ENCODE data around the gene TTC3.
"Not testable (repeated sequence)": the region's sequence is repeated elsewhere in the genome, so short reads cannot be mapped to it uniquely, and the experiment has no call there.

Gene TTC3

DNA sequence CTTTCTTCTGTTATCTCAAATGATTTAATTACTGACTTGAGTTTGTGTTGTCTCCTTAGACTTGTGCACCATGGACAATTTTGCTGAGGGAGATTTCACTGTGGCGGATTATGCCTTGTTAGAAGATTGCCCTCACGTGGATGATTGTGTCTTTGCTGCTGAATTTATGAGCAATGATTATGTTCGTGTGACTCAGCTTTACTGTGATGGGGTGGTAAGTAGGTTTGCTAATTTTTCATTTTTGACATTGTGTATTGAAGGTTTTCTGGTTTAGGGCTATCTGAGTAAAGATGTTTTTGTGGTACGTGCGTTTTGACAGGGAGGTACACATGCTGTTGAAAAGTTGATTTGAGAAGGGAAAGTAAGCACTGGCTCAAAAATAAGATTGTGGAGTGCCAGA lies 14.1 kb downstream of the TTC3 start:
- in situ Hi-C loops (cut with MboI; ENCODE audit: low sequenced_read_pairs), result no loop called here

DNA sequence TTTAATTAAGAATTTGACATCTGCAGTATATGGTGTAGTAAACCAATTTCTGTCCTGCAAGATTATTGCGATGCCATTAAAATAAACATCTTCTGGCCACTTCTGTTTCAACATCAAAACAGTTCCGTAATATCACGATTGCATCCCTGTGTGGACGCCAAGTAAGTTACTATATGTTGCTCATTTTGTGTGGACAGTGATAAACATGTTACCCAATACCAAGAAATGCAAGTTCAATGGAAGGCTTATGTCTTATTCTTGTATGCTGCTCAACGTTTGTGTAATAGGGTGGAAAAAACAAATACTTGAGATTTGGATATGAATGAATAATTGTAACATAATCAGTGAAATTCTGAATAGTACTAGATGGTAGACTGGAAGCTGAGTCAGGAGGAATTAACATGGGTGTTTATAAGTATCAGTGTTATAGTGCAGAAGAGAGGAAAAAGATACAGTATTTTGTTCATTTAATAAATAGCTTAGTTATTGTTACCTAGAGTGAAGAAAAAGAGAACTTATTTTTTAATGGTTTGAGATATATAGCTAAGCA lies 15.2 kb downstream of the TTC3 start:
- in situ Hi-C loops (cut with MboI; ENCODE audit: low sequenced_read_pairs), result no loop called here

DNA sequence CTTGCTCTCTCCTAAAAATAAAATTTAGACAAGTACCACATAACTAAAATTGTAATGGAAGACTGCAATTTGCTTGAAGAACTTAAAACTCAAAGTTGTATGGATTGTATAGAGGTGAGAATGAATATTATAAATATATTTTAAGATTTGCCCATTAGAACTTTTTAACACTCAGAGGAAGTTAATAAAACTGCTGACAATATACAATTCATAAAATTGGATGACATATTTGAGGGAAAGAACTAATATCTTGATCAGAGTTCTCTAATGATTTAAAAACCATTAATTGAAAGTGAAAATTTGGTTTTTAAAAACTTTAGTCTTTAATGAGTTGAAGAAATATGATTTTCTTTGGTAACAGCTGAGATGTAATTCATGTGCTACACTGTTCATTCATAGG lies 20.9 kb downstream of the TTC3 start:
- in situ Hi-C loops (cut with MboI; ENCODE audit: low sequenced_read_pairs), result no loop called here

DNA sequence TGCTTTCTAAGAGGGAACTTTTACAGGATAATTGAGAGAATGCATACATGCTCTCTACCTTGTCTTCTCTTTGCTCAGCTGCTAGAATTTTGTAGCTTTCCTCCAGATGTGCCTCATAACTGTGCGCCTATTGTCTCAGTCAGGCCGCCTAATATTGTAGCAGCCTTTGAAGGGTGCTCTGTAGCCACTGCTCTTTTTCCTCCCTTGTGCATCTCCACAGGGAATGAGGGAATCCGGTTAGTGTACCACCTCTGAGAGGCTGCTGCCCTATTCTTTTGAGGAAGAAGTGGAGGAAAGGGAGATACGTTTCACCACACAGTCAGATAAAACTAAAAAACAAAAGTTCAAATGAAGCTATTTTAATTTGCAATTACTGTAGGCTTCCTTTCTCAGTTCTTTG lies 22.8 kb downstream of the TTC3 start:
- in situ Hi-C loops (cut with MboI; ENCODE audit: low sequenced_read_pairs), result no loop called here

DNA sequence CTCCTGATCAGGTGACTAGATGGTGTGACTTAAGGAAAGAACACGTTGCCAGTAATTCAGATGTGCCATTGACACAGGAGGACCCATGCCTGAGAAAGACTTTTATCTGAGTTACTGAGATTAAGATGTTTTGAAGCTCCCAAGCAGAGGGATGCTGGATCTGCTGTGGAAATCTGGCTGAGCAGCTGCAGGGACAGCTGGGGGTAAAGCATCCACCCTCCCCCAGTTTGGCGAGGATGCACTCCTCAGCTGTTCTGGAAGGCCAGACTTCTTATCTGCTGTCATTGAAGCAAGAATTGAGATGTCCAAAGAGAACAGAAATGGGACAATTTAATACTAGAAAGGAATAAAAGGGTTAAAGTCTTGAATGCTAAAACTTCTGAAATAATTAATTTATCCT lies 25.7 kb downstream of the TTC3 start:
- in situ Hi-C loops (cut with MboI; ENCODE audit: low sequenced_read_pairs), result no loop called here

DNA sequence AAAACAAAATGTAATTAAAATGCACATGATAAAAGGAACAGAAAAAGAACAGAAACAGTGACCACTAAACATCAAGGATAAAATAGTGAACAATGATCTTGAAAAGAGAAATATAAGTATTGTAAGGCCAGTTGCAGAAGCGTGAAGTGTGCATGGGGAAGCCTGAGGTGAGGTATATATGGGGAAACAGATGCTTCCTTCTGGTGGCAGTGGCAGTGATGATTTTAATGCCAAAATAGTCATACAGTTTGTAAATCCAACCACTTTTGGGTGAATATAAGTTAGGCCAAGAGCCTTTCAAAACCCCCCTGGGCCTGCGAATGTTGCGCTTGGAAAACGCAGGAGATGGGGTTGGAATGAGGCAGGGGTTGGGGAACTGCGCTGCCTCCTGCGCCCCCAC lies 27.3 kb downstream of the TTC3 start:
- in situ Hi-C loops (cut with MboI; ENCODE audit: low sequenced_read_pairs), result no loop called here

DNA sequence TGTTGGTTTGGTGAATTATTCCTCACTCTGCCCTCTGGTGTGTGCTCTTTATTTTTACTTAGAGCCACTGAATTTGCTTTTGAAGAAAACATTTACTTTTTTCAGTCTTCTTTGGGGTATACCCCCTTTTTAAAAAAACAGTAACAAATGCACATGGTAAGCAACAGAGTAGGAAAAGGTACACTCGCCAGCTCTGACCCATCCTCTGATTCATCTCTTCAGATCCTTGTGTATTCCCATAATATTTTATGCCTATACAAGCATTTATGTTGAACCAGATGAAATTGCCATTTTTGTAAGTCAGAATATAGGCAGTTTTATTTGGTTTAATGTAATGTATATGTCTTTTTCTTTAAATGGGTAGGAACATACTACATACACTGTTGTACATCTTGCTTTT lies 28.3 kb downstream of the TTC3 start:
- in situ Hi-C loops (cut with MboI; ENCODE audit: low sequenced_read_pairs), result no loop called here

DNA sequence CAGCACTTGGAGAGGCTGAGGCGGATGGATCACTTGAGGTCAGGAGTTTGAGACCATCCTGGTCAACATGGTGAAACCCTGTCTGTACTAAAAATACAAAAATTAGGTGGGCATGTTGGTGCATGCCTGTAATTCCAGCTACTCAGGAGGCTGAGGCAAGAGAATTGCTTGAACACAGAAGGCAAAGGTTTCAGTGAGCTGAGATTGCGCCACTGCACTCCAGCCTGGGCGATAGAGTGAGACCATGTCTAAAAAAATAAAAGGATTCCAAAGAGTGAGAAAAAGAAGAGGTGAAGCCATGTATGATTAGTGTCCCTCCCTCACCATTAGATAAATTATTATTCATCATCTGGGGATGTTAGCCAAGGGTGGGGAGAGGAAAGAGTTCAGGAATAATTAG lies 29.7 kb downstream of the TTC3 start:
- in situ Hi-C loops (cut with MboI; ENCODE audit: low sequenced_read_pairs), result not testable (repeated sequence)

DNA sequence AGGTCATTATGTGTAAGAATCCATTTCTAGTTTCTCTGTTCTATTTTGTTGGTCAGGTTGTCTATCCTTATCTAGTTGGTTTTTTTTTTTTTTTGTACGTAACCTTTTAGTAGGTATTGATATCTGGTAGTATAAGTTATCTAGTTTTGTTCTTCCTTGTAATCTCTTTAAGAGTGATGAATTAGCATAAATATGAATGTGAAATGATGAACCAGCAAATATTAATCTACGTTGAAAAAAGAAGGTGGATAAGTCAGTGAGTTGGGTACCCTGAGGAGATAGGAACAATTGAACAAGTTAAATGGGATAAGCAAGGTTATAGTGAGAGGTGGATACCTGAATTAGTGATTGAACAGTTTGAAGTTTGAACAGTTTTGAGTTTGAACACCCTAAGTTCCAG lies 33.9 kb downstream of the TTC3 start:
- in situ Hi-C loops (cut with MboI; ENCODE audit: low sequenced_read_pairs), result no loop called here

DNA sequence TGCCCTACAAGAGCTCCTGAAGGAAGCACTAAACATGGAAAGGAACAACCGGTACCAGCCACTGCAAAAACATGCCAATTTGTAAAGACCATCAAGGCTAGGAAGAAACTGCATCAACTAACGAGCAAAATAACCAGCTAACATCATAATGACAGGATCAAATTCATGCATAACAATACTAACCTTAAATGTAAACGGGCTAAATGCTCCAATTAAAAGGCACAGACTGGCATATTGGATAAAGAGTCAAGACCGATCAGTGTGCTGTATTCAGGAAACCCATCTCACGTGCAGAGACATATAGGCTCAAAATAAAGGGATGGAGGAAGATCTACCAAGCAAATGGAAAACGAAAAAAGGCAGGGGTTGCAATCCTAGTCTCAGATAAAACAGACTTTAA lies 38.0 kb downstream of the TTC3 start:
- in situ Hi-C loops (cut with MboI; ENCODE audit: low sequenced_read_pairs), result not testable (repeated sequence)

DNA sequence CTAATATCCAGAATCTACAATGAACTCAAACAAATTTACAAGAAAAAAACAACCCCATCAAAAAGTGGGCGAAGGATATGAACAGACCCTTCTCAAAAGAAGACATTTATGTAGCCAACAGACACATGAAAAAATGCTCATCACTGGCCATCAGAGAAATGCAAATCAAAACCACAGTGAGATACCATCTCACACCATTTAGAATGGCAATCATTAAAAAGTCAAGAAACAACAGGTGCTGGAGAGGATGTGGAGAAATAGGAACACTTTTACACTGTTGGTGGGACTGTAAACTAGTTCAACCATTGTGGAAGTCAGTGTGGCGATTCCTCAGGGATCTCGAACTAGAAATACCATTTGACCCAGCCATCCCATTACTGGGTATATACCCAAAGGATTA lies 41.2 kb downstream of the TTC3 start:
- in situ Hi-C loops (cut with MboI; ENCODE audit: low sequenced_read_pairs), result not testable (repeated sequence)

DNA sequence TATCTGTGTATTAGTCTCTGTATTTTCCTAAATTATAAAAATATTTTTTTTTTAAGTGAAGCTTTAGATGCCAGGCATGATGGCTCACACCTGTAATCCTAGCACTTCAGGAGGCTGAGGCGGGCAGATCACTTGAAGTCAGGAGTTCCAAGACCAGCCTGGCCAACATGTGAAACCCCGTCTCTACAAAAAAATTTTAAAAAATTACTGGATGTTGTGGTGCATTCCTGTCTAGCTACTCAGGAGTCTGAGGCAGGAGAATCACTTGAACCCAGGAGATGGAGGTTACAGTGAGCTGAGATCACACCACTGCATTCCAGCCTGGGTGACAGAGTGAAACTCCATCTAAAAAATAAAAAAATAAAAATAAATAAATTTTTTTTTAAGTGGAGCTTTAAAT lies 43.4 kb downstream of the TTC3 start:
- in situ Hi-C loops (cut with MboI; ENCODE audit: low sequenced_read_pairs), result not testable (repeated sequence)

DNA sequence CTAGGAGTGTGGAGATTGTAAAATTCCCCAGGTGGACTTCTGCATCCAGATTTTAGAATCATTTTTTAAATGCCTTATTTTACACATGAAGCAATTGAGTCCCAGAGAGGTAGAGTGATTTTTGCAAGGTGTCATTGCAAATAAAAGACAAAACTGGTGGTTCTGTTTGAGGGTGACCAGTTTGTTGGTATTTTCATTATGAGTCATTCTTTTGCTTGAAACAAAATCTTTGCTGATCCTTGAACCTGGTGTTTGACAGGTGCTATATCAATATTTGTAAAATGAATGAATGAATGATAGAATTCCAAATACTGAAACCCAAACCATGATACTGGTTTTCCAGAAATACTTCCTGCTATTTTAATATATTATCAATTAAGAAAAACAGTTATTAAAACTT lies 44.1 kb downstream of the TTC3 start:
- in situ Hi-C loops (cut with MboI; ENCODE audit: low sequenced_read_pairs), result no loop called here

DNA sequence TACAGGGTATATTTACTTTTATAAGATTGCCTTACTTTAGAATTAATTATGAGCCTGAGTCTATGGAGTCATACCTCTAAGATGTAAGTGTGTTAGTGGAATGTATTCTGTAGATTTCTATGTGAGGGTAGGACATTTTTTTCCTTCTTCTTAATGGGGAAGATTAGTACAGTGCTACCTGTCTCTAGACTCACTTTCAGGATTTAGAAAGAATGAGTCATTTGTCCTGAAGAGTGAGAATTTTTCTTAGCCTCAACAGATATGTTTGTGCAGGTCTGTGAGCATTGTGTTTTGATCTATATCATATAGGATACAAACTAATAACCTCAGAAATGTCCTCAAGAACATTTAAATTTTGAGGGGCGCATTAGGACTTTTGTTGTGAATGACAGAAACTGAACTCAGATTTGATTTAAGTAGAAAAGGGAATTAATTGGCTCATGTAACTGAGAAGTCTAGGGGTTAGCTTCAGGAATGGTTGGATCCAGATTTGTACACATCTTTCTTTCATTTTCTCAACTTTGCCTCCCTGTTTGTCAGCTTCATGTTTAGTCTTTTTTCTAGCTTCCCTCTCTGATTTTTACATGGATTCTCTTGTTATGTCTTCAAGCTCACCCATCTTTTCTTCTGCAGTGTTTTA lies 45.3 kb downstream of the TTC3 start:
- in situ Hi-C loops (cut with MboI; ENCODE audit: low sequenced_read_pairs), result no loop called here

DNA sequence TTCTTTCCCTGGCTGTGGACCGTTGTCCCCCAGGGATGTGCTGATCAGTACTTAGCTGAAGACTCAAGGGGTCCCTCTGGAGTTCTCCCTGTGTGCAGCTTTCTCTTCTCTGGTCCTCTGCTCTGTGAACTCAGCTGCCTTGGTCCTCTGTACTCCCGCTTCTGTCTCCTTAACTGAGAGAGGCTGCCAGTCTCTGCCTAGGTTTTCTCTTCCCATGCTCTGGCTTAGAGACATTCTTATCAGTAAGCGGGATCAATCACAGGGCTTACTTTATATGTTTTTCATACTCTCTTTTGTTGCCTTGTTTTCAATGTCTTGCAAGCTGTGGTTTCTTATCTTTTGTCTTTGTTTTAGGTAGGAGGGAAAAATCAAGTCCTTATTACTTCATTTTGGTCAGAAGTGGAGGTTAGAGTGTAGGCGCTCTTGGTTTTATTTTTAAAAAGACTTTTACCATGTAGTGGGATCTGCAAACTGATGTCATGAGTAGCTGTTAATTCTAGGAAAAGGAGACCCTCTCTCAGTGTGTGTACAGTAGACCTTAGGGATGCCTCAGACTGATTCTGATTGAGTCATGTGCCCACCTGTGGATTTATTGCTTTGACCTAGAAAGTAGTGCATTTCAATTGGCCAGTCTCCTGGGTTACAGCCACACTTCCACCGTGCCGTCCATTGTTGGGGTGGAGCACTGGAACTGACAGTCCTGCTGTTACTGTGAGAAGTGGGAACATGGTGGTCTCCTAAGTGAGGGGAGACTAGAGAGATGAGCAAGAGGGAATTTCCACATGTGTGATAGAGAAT lies 46.6 kb downstream of the TTC3 start:
- in situ Hi-C loops (cut with MboI; ENCODE audit: low sequenced_read_pairs), result no loop called here

DNA sequence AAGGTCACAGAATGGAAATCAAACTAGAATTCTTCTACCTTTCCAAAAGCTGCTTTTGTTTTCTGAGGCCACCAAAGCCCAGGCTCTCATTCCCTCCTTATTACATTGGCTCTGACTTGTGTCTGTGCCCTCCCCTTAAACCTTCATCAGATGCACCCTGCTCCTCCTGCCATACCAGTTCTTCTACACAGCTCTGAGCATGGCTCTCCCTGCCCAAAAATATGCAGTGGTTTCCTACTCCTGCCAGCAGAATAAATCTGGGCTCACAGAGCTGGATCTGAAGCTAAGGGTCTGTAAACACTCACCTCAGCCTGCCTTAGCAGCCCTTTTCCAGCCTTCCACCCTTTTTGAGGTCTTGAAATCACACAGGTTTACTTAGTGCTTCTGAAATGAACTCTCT lies 55.0 kb downstream of the TTC3 start:
- in situ Hi-C loops (cut with MboI; ENCODE audit: low sequenced_read_pairs), result no loop called here

DNA sequence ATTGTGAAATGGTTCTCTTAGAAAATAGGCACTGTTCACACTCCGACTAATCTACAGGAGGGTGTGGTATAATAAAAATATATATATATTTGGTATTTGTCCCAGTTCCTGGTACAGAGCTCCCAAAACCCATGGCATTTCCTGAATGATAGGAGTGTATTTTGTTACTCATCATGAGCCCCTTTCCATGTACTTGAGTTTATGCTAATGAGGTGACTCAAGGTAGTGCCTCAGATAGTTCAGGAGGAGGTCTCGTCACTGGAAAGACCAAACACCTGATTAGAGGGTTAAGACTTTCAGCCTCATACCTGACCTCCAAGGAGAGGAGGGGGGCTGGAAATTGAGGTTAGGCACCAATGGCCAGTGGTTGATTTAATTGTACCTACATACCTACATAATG lies 57.9 kb downstream of the TTC3 start:
- in situ Hi-C loops (cut with MboI; ENCODE audit: low sequenced_read_pairs), result no loop called here

DNA sequence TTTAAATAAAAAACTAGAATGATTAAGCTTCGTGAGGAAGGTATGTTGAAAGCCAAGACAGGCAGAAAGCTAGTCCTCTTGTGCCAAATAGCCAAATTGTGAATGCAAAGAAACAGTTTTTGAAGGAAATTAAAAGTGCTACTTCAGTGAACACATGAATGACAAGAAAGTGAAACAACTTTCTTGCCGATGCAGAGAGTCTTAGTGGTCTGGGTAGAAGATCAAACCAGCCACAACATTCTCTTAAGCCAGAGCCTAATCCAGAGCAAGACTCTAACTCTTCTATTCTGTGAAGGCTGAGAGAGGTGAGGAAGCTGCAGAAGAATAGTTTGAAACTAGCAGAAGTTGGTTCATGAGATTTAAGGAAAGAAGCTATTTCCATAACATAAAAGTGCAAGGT lies 63.2 kb downstream of the TTC3 start:
- in situ Hi-C loops (cut with MboI; ENCODE audit: low sequenced_read_pairs), result no loop called here

DNA sequence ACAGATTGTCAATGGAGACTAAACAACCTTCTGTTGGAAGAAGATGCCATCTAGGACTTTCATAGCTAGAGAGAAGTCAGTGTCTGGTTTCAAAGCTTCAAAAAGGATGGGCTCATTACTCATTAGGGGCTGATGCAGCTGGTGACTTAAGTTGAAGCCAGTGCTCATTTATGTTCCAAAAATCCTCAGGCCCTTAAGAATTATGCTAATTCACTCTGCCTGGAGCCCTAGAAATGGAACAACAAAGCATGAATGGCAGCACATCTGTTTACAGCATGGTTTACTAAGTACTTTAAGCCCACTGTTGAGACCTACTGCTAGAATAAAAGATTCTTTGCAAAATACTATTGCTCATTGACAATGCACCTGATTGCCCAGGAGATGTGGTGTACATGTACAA lies 63.7 kb downstream of the TTC3 start:
- in situ Hi-C loops (cut with MboI; ENCODE audit: low sequenced_read_pairs), result no loop called here

DNA sequence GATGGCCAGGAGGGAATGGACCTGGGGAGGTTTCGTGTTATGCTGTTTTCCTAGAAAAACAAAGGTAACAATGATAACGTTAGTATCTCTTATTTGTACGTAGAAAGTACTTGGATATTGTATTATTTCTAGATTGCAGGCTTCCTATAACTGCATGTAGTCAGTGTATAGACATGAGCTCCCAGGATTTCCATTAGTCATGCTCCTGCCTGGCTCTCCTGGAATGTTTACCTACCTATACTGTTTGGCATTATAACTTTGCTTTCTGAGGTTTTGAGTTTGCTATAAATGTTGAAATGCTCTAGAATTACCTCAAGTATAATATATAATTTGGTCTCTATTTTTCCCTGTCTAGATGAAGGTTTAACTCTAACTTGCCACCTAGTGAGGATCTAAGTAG lies 66.1 kb downstream of the TTC3 start:
- in situ Hi-C loops (cut with MboI; ENCODE audit: low sequenced_read_pairs), result no loop called here

DNA sequence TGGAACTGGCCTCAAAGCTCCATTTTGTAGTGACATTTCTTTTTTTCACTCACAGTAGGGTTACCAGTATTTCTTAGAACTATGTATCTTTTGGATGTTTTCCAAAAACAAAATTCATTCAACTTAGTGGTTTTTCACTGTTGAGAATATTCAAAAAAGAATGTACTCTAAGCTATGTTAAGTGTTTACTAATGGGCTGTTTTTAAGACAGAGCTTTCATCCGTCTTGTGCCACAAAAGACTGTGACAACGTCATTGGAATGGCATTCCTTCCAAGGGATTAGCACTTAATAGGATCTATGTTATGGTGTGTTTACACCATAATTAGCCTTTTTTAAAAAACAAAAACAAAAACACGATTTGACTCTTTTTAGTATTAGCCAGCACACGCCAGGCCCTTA lies 66.8 kb downstream of the TTC3 start:
- in situ Hi-C loops (cut with MboI; ENCODE audit: low sequenced_read_pairs), result no loop called here

DNA sequence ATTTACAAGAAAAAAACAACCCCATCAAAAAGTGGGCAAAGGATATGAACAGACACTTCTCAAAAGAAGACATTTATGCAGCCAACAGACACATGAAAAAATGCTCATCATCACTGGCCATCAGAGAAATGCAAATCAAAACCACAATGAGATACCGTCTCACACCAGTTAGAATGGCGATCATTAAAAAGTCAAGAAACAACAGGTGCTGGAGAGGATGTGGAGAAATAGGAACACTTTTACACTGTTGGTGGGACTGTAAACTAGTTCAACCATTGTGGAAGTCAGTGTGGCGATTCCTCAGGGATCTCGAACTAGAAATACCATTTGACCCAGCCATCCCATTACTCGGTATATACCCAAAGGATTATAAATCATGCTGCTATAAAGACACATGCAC lies 70.3 kb downstream of the TTC3 start:
- in situ Hi-C loops (cut with MboI; ENCODE audit: low sequenced_read_pairs), result not testable (repeated sequence)
